ENCODE results near the gene NAB2. TPM values are rescaled to one million over a fixed set of nuclear protein-coding genes. Genes with fewer than 3 reads are reported as not detected.

NAB2 gene
- total RNA-seq: 58.0 and 61.2 TPM in 2 replicates
- long read RNA-seq, partial matches to known transcripts: 1 of 1 reads
- long read RNA-seq, other reads (novel, unspliced or antisense): 0 of 1 reads

GRCh38 chr12:57088354-57089270, at the start of gene NAB2:
NAB2 (plus strand) TSS chr12:57089114; CDS start chr12:57089272, 158 bp downstream.
- peak within 1 kb of the TSS; percentile 98 for H3K4me3 Mint-ChIP-seq
- H3K27me3 Mint-ChIP-seq (ENCODE audit: low read depth): no peaks in the 10 kb centered on the region
- peak; percentile 83 for DNase-seq (ENCODE audit: low read depth, low spot score)
- H3K27ac Mint-ChIP-seq (ENCODE audit: unreplicated experiment): peak within 1 kb of the TSS; percentile 98
- H3K9me3 Mint-ChIP-seq: no peaks in the 10 kb centered on the region
- no peak for TF ChIP-seq CTCF (conservative IDR thresholded peaks at IDR 0.05)
- peaks cover 6% of the 10 kb centered on the region for H3K36me3 Mint-ChIP-seq (ENCODE audit: low read depth)
- peaks cover 71% of the 10 kb centered on the region for H3K4me1 Mint-ChIP-seq

GRCh38 chr12:57040211-57040610, 48.7 kb upstream of the NAB2 start:
- H3K36me3 Mint-ChIP-seq (ENCODE audit: low read depth): no peaks in the 10 kb centered on the region
- TF ChIP-seq CTCF (conservative IDR thresholded peaks at IDR 0.05): no peak
- no peak for DNase-seq (ENCODE audit: low read depth, low spot score)
- H3K9me3 Mint-ChIP-seq: no peaks in the 10 kb centered on the region
- no peak overlapping the region for H3K27ac Mint-ChIP-seq (ENCODE audit: unreplicated experiment)
- H3K27me3 Mint-ChIP-seq (ENCODE audit: low read depth): peaks cover 26% of the 10 kb centered on the region
- no peaks in the 10 kb centered on the region for H3K4me1 Mint-ChIP-seq
- H3K4me3 Mint-ChIP-seq: no peak overlapping the region

GRCh38 chr12:57040750-57041149, 48.2 kb upstream of the NAB2 start:
- Mint-ChIP-seq H3K36me3 (ENCODE audit: low read depth) (no peaks in the 10 kb centered on the region), H3K4me1 (no peaks in the 10 kb centered on the region), H3K27me3 (ENCODE audit: low read depth) (peaks cover 30% of the 10 kb centered on the region), H3K9me3 (no peaks in the 10 kb centered on the region), H3K4me3 (no peak overlapping the region), H3K27ac (ENCODE audit: unreplicated experiment) (peak overlapping the region; percentile 17)
- DNase-seq (ENCODE audit: low read depth, low spot score): no peak
- no peak for TF ChIP-seq CTCF (conservative IDR thresholded peaks at IDR 0.05)

GRCh38 chr12:57042695-57043094, 46.2 kb upstream of the NAB2 start:
- Mint-ChIP-seq H3K27me3 (ENCODE audit: low read depth) (peaks cover 43% of the 10 kb centered on the region), H3K36me3 (ENCODE audit: low read depth) (no peaks in the 10 kb centered on the region), H3K4me1 (no peaks in the 10 kb centered on the region), H3K4me3 (no peak overlapping the region), H3K9me3 (no peaks in the 10 kb centered on the region), H3K27ac (ENCODE audit: unreplicated experiment) (no peak overlapping the region)
- no peak for TF ChIP-seq CTCF (conservative IDR thresholded peaks at IDR 0.05)
- no peak for DNase-seq (ENCODE audit: low read depth, low spot score)

GRCh38 chr12:57044468-57044867, 44.4 kb upstream of the NAB2 start:
- TF ChIP-seq CTCF (conservative IDR thresholded peaks at IDR 0.05): no peak

More at GRCh38 chr12:57044468-57044867, 44.4 kb upstream of the NAB2 start:
- H3K27me3 Mint-ChIP-seq (ENCODE audit: low read depth): peaks cover 53% of the 10 kb centered on the region
- no peak overlapping the region for H3K27ac Mint-ChIP-seq (ENCODE audit: unreplicated experiment)
- no peaks in the 10 kb centered on the region for H3K9me3 Mint-ChIP-seq
- no peaks in the 10 kb centered on the region for H3K4me1 Mint-ChIP-seq
- no peak overlapping the region for H3K4me3 Mint-ChIP-seq
- no peaks in the 10 kb centered on the region for H3K36me3 Mint-ChIP-seq (ENCODE audit: low read depth)
- no peak for DNase-seq (ENCODE audit: low read depth, low spot score)

Data from neural crest cell (in vitro differentiated cells).